ENCODE data around the gene KCTD6.
A peak's percentile ranks its signal among the peaks of the same experiment; 100 is the strongest.

- TF ChIP-seq EZH2phosphoT487 (IDR thresholded peaks at IDR 0.05; ENCODE audit: borderline replicate concordance) (no peak), CEBPB (IDR thresholded peaks at IDR 0.05; ENCODE audit: low read depth) (no peak), POLR2A (IDR thresholded peaks at IDR 0.05; ENCODE audit: borderline replicate concordance, extremely low read depth, insufficient read depth, insufficient read length) (peak; percentile 17), YY1 (IDR thresholded peaks at IDR 0.05; ENCODE audit: extremely low read depth, insufficient replicate concordance, low read depth, low read length) (no peak), CTCF (IDR thresholded peaks at IDR 0.05 in 2 of 3, conservative IDR thresholded peaks at IDR 0.05 in 1 of 3; ENCODE audit: borderline replicate concordance in 1 of 3, insufficient read depth in 1 of 3, low read depth in 2 of 3, low read length in 2 of 3) (no peak; a peak in 1 of 6 replicates), RAD21 (IDR thresholded peaks at IDR 0.05; ENCODE audit: low read depth) (no peak), JUND (IDR thresholded peaks at IDR 0.05) (no peak), ZNF274 (IDR thresholded peaks at IDR 0.05; ENCODE audit: low read depth, low read length) (no peak), ZBTB33 (IDR thresholded peaks at IDR 0.05; ENCODE audit: extremely low read depth, insufficient replicate concordance, low read length) (no peak), POLR2AphosphoS5 (IDR thresholded peaks at IDR 0.05; ENCODE audit: low read depth, low read length) (no peak), EZH2 (IDR thresholded peaks at IDR 0.05) (no peak), SIN3A (IDR thresholded peaks at IDR 0.05; ENCODE audit: low read depth) (no peak), SP1 (IDR thresholded peaks at IDR 0.05; ENCODE audit: low read depth) (0 out of 2 replicates have a peak, but pooled peaks have one; percentile 5)
- TF ChIP-seq, protein P1, sequence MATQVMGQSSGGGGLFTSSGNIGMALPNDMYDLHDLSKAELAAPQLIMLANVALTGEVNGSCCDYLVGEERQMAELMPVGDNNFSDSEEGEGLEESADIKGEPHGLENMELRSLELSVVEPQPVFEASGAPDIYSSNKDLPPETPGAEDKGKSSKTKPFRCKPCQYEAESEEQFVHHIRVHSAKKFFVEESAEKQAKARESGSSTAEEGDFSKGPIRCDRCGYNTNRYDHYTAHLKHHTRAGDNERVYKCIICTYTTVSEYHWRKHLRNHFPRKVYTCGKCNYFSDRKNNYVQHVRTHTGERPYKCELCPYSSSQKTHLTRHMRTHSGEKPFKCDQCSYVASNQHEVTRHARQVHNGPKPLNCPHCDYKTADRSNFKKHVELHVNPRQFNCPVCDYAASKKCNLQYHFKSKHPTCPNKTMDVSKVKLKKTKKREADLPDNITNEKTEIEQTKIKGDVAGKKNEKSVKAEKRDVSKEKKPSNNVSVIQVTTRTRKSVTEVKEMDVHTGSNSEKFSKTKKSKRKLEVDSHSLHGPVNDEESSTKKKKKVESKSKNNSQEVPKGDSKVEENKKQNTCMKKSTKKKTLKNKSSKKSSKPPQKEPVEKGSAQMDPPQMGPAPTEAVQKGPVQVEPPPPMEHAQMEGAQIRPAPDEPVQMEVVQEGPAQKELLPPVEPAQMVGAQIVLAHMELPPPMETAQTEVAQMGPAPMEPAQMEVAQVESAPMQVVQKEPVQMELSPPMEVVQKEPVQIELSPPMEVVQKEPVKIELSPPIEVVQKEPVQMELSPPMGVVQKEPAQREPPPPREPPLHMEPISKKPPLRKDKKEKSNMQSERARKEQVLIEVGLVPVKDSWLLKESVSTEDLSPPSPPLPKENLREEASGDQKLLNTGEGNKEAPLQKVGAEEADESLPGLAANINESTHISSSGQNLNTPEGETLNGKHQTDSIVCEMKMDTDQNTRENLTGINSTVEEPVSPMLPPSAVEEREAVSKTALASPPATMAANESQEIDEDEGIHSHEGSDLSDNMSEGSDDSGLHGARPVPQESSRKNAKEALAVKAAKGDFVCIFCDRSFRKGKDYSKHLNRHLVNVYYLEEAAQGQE (IDR thresholded peaks at IDR 0.05; ENCODE audit: low read depth), result no peak
Measured at GRCh38 chr3:58463942-58464271, 28.0 kb upstream of the KCTD6 start.
